Stimulated activated CD4-positive, alpha-beta T cell treated with anti-CD3 and anti-CD28 coated beads, Interleukin-1b, Interleukin-23, amount 100 ng/mL, for 4 hours (primary cell): ENCODE data around the gene RIMBP3B.
"Not testable (repeated sequence)": the region's sequence is repeated elsewhere in the genome, so short reads cannot be mapped to it uniquely, and the experiment has no call there.

Experiments used
- DNase-seq, 2 donors: peaks; one replicate each; pipeline ENCODE4 v3.0.0-alpha.2; 2020; ENCODE audit warnings: low read depth in 2 of 2

Gene RIMBP3B

GRCh38 chr22:21383701-21384467 is at the start of gene RIMBP3B:
Gene RIMBP3B (plus strand): TSS chr22:21383751. CDS start chr22:21383859, 108 bp downstream.
- not testable (repeated sequence) for DNase-seq

GRCh38 chr22:21357527-21357926 is 26.0 kb upstream of the RIMBP3B start:
- DNase-seq, result not testable (repeated sequence)

- DNase-seq, result not testable (repeated sequence)
These were observed 23.0 kb upstream of the RIMBP3B start for GRCh38 chr22:21360525-21360924.

- not testable (repeated sequence) for DNase-seq
These were observed 21.1 kb upstream of the RIMBP3B start for GRCh38 chr22:21362473-21362872.

GRCh38 chr22:21363061-21363460 is 20.5 kb upstream of the RIMBP3B start:
- not testable (repeated sequence) for DNase-seq

- not testable (repeated sequence) for DNase-seq
These were observed 19.7 kb upstream of the RIMBP3B start for GRCh38 chr22:21363803-21364202.

GRCh38 chr22:21364362-21364761 is 19.2 kb upstream of the RIMBP3B start:
- not testable (repeated sequence) for DNase-seq

GRCh38 chr22:21365337-21365736 is 18.2 kb upstream of the RIMBP3B start:
- not testable (repeated sequence) for DNase-seq

- DNase-seq, result not testable (repeated sequence)
These were observed 14.8 kb upstream of the RIMBP3B start for GRCh38 chr22:21368603-21369310.

GRCh38 chr22:21375880-21376279 is 7.7 kb upstream of the RIMBP3B start:
- not testable (repeated sequence) for DNase-seq

GRCh38 chr22:21384468-21385357 is 1.2 kb downstream of the RIMBP3B start:
- not testable (repeated sequence) for DNase-seq

- not testable (repeated sequence) for DNase-seq
These were observed 5.9 kb downstream of the RIMBP3B start for GRCh38 chr22:21389480-21389879.

- not testable (repeated sequence) for DNase-seq
These were observed 6.5 kb downstream of the RIMBP3B start for GRCh38 chr22:21390013-21390412.

- not testable (repeated sequence) for DNase-seq
These were observed 11.1 kb downstream of the RIMBP3B start for GRCh38 chr22:21394613-21395012.

- not testable (repeated sequence) for DNase-seq
These were observed 17.8 kb downstream of the RIMBP3B start for GRCh38 chr22:21401197-21401969.

GRCh38 chr22:21402763-21403314 is 19.3 kb downstream of the RIMBP3B start:
- DNase-seq, result not testable (repeated sequence)

- not testable (repeated sequence) for DNase-seq
These were observed 23.6 kb downstream of the RIMBP3B start for GRCh38 chr22:21407139-21407538.

GRCh38 chr22:21407792-21408191 is 24.2 kb downstream of the RIMBP3B start:
- not testable (repeated sequence) for DNase-seq

- DNase-seq, result not testable (repeated sequence)
These were observed 32.8 kb downstream of the RIMBP3B start for GRCh38 chr22:21416375-21416774.

- DNase-seq, result not testable (repeated sequence)
These were observed 33.7 kb downstream of the RIMBP3B start, which contains the start of gene HIC2 for GRCh38 chr22:21417227-21417746. Gene HIC2 (plus strand): TSS chr22:21417371. CDS start chr22:21442832, 25,461 bp downstream.
